EH (cell line): ENCODE measurements around the gene C16orf78.

ENCODE experiments used
- DNase-seq: peaks from one replicate; pipeline ENCODE4 v3.0.0-alpha.2; 2015; ENCODE audit warnings: low read depth

The C16orf78 gene

DNA sequence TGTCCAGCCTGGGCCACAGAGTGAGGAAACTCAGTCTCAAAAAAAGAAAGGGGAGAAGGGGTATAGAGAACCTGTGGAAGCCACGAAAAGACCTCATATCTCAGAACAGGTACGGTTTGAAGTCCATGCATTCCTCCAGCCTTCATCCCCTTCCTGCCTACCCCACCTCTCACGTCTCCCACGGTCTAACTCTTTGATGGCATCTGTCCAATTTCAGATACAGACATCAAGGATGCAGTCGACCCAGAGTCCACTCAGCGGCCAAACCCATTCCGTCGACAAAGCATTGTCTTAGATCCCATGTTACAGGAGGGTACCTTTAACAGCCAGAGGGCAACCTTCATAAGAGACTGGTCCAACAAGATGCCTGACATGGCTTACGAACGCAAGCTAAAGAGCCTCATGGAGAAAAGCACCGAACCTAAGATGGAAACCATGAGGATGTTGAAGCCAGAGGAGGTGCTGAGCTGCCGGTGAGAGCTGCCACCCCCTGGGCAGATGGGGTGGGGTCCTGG lies 22.7 kb downstream of the C16orf78 start:
- DNase-seq, result no peak

GRCh38 chr16:49398761-49399160 lies 25.2 kb downstream of the C16orf78 start:
- no peak for DNase-seq

DNA sequence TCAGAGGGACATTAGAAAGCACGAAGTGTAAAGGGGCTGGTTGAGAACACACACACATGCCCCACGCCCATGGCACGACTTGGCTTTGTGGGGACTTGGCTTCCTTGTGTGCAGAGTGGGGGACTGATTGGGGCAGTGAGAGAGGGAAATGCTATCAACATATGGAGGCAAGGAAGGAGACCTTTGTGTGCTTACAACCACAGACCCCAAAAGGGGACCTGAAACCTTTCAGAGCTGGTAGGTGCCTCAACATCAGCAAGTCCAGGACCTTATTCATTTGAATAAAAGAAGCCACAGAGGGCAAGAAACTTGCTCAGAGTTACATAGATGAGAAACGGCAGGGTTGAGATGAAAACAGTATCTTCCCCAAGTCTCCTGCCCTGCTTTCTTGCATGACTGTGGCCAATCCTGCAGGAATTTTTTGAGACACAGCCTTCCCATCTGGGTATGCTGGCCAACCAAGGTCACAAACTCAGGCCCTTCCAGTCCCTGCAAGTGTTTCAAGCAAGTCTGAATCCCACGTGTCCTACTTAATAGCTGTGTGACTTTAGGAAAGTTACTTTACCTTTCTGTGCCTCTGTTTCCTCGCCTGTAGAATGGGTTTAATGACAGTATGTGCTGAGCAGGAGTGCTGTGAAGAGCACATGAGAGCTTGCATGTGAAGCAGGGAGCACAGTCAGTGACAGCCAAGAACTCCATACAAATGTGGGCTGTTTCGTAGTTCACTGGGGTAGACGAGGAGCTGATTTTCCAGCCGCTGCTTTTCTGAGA lies 26.2 kb downstream of the C16orf78 start:
- DNase-seq, result no peak

DNA sequence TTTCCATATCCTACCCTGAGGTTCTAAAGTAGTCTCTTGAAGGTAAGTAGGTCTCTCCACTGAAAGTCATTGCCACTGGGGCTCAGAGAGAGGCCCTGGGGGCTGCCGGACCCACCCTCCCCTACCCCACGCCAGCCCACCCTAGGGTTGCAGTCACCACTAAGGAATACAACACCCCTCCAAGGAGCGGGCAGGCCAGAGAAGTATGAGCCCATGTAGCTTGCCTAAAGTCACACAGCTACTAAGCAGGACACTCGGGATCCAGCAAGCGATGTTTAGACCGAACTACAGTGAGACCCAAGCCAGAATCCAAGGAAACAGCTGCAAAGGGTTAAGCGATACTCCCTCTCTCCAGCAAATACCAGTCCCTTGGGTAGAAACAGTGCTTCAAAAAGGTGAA lies 27.0 kb downstream of the C16orf78 start:
- DNase-seq, result no peak

- DNase-seq, result no peak
Observed at GRCh38 chr16:49405123-49405522, 31.5 kb downstream of the C16orf78 start.

GRCh38 chr16:49405530-49405929 lies 31.9 kb downstream of the C16orf78 start:
- DNase-seq, result no peak

DNA sequence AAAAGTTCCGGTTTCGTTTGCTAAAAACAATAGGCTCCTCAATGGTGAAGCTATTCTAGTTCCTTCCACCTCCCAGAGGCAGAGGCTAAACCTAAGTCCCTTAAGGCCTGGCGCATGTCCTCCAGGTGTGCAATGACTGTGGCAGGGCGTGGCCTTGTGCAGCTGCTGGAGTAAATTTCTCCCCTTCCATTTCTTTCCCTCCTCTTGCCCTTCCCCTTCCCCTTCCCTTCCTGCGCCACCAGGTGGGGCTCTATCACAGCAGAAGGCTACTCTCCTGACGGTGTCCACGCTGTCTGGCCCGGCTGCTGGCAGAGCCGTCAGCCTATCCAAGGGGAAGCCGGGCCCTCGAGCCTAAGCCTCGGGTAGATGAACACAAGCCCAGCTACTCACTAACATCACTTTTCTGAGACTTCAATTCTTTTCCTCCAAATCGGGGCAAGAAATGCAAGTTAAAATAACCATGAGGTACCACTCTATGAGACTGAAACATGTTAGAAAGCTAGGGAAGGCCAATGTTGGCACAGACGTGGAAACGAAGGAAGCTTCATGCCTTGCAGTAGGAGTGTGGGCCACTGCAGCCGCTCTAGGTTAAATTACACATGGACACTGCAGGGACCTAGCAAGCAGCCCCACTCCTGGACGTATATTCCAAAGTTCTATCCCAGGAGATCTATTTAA lies 34.4 kb downstream of the C16orf78 start:
- peak; percentile 68 for DNase-seq

DNA sequence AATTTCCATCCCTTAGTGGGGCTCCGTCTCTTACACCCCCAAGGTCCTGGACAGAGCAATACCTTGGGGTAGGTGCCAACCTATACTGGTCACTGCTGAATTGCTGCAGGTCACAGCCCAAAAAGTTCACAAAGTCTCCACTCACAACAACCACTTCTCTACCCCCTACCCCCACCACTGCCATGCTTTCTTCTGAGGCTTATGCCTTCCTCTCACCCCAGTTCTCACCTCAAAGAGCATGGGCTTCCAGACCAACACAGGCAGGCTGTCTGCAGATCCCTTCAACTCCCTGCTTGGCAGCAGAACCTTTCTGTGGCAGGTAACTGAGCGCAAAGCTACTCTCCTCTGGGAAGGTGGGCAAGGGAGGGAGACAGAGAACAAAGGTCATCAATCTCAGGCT lies 35.5 kb downstream of the C16orf78 start:
- DNase-seq, result no peak

DNA sequence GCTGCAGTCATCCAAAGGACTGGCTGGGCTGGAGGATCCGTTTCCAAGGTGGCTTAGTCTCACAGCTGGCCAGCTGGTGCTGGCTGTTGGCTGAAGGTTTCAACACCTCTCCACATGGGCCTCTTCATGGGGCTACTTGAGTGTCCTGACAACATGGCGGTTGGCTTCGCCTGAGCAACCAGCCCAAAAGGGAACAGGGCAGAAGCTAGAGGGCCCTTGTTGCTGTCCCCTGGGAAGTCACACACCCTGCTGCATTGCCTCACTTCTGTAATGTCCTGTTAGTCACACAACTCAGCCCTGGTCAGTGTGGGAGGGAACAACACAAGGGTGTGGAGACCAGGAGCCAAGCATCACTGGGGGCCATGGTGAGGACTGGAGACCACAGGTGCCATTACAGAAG lies 36.6 kb downstream of the C16orf78 start:
- no peak for DNase-seq

DNA sequence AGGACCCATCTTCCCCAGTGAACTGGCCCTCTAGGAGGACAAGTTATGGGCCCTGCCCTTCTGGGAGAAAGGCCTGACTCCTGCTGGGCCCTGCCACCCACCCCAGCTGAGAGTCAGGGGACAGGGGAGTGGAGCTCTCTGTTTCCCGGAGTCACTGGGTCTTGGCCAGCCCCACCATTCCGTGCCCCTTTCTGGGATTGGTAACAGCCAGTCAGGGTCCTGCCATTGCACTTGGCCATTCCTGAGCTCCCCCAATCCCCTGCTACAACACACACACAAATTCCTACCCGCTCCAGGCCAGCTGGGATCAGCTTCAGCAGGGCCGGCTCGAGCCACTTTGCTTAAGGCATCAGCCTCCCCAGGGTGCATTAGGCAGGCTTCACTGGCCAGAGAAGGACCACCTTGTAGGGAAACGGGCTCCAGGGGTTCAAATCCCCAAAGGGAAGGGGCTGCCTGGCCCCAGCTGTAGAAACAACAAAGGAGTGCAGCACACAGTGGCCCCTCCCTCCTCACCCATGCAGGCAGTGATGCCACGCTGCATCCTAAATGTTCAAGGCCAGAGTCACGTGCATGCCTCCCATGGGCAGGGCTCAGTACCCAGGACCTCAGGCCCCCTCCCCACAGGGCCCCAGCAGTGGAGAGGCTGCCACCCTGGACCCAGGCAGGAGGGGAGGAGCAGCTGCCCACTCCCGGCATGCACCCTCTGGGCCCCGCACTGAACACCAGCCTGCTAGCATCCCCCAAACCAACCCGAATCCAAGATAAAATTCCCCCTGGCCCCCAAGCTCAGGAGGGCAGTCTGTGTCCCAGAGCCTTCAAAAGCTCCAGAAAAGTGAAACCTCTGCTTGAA lies 37.7 kb downstream of the C16orf78 start:
- no peak for DNase-seq

GRCh38 chr16:49414671-49415070 lies 41.1 kb downstream of the C16orf78 start:
- no peak for DNase-seq

DNA sequence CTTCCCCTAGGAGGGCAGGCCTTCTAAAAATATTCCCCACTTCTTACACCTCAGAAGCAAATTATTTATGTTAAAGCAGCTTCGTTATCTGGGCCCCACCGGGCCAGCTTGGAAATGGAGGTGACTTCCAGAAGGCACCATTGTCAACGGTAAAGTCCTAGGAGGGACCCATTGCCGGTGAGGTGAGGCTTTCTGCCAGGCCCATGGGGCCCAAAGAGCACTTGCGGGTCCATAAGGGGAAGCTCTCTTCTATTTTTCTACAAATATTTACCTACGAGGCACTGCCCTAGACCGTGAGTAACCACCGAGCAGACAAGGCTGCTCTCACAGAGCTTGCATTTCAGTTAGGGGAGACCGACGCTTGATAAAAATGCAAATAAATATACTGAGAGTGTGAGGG lies 41.5 kb downstream of the C16orf78 start:
- DNase-seq, result no peak

- no peak for DNase-seq
Observed at GRCh38 chr16:49416001-49416675, 42.5 kb downstream of the C16orf78 start.

DNA sequence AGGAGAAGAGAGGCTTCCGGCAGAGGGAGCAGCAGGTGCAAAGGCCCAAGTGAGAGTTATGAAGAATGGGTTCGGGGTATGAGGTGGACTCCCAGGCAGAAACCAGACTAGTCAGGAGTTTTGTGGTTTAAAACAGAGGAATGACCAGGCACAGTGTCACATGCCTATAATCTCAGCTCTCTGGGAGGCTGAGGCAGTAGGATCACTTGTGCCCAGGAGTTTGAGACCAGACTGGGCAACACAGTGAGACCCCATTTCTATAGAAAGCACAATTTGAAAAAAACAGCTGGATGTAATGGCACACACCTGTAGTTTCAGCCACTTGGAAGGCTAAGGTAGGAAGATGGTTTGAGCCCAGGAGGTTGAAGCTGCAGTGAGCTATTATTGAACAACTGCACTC lies 43.8 kb downstream of the C16orf78 start:
- DNase-seq, result no peak

DNA sequence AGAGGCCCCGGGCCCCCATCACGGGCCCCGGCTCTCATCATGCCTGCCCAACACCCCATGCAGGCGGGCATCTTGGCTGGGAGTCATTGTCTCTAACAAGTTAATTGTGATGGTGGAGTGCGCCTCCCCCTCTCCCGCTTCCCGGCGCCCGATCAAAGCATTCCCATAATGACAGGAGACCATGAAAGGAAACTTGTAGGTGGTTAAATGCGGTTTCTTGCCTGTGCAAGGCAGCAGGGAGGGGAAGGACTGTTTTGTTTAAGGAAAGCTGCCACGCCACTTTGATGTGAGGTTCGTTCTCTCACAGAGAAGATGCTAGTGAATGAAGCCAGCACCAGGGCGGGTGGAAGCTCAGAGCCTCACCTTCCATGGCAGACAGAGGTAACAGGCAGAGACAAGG lies 45.4 kb downstream of the C16orf78 start:
- DNase-seq, result no peak

DNA sequence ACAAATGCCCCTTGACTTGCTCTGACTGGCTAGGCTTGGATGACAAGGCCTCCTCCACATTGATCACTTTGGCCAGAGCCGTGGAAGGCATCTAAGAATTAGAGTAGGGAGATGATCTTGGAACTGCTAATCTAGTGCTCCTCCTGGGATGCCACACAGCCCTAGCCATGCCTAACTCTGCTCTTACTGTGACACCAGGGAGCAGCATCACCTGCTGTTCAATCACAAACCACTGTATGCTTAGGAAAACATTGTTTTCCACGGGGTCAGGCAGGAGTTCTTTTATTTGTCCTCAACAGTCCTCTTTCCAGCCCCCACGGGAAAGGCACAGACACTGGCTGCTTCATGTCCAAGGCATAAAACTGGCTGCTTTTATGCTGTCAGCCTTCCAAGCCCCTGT lies 46.3 kb downstream of the C16orf78 start:
- no peak for DNase-seq

GRCh38 chr16:49422896-49423295 lies 49.3 kb downstream of the C16orf78 start:
- DNase-seq, result no peak

GRCh38 chr16:49424961-49425360 lies 51.4 kb downstream of the C16orf78 start:
- no peak for DNase-seq

- no peak for DNase-seq
Observed at GRCh38 chr16:49427771-49428170, 54.2 kb downstream of the C16orf78 start.

DNA sequence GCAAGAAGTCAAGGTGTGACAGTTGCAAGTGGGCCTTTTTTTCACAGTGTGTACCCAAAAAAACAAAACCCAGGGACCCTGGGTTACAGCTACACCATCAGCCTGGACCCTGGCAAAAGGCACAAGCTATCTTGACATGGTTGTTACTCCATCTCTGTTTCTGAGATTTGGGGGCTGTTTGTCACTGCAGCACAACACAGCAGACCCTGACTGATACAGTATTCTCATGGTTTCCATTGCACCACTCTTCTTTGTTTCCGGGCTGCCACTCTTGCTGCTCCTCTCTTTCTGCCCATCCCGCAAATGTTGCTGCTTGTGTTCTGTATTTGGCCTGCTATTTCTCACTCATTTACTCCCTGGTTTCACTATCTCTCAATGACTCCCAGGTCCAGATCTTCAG lies 55.2 kb downstream of the C16orf78 start:
- DNase-seq, result no peak

DNA sequence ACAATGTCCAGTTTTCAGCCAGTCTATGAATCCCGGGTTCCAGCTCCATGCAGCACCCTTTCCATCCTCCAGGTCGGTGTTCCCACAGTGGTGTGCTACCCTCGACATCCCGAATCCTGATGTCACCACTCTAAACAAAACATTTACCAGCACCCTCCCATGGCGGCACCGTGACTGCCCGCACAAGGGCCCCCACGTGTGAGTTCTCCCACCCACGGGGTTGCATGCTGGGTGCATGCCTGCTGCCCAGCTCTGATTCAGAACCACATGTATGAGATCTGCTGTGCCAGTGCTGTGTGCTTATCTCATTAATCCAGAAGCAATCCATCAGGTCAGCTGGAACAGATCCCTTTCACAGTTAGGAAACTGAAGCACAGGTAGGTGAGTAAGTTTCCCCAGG lies 57.4 kb downstream of the C16orf78 start:
- DNase-seq, result no peak
